ENCODE data around the gene NEDD8. TPM values are rescaled to one million over a fixed set of nuclear protein-coding genes. Genes with fewer than 3 reads are reported as not detected.
A peak's percentile ranks its signal among the peaks of the same experiment; 100 is the strongest.

Gene NEDD8
- total RNA-seq, 1 donor from 2014 or later: 154 TPM

DNA sequence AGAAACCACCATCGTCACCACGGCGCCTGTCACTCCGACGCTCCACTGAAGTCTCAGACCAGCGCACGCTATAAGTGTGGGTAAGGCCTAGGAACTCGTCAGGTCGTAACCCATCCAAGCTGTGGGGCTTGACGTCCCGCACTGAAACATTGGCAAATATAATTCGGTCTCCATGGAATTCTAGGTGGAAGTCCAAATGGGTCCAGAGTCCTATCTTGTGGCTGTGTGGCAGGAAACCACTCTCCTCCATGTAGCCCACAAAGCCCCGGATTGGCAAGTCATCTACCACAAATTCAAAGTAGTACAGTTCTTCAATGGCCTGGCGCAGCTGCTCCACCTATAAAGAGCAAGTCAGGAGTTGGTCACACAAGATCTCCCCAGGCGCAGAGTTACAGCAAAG is 39.2 kb downstream of the NEDD8 start:
- no peak for DNase-seq (ENCODE audit: low spot score)
- TF ChIP-seq, protein P1, sequence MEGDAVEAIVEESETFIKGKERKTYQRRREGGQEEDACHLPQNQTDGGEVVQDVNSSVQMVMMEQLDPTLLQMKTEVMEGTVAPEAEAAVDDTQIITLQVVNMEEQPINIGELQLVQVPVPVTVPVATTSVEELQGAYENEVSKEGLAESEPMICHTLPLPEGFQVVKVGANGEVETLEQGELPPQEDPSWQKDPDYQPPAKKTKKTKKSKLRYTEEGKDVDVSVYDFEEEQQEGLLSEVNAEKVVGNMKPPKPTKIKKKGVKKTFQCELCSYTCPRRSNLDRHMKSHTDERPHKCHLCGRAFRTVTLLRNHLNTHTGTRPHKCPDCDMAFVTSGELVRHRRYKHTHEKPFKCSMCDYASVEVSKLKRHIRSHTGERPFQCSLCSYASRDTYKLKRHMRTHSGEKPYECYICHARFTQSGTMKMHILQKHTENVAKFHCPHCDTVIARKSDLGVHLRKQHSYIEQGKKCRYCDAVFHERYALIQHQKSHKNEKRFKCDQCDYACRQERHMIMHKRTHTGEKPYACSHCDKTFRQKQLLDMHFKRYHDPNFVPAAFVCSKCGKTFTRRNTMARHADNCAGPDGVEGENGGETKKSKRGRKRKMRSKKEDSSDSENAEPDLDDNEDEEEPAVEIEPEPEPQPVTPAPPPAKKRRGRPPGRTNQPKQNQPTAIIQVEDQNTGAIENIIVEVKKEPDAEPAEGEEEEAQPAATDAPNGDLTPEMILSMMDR (IDR thresholded peaks at IDR 0.05; ENCODE audit: unreplicated experiment): no peak
- H3K27ac Mint-ChIP-seq (ENCODE audit: unreplicated experiment): no peak overlapping the region
- H3K36me3 Mint-ChIP-seq (ENCODE audit: low read depth, unreplicated experiment): peaks cover 38% of the 10 kb centered on the region
- H3K27me3 Mint-ChIP-seq (ENCODE audit: unreplicated experiment): peaks cover 23% of the 10 kb centered on the region
- H3K9me3 Mint-ChIP-seq (ENCODE audit: unreplicated experiment): no peaks in the 10 kb centered on the region
- H3K4me3 Mint-ChIP-seq (ENCODE audit: unreplicated experiment): peak overlapping the region; percentile 39
- peaks cover 28% of the 10 kb centered on the region for H3K4me1 Mint-ChIP-seq (ENCODE audit: unreplicated experiment)

DNA sequence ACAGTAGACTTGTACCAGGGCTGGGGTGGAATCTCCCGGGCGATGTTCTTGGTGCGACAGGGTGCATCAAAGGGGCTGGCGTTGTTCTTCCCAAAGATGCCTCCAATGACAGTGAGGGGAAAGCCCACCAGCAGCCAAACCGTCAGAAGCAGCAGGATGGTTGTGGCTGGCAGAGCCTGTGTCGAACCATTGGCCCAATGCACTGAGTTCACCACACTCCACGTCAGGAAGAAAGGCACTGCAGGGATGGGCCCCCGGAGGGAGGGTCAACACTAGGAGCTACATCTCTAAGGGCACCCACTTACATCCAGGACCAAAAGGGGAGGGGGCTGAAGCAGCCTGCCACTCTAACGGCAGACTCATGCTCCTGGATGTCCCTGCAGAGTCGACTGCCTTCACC is 41.8 kb downstream of the NEDD8 start:
- H3K27ac Mint-ChIP-seq (ENCODE audit: unreplicated experiment): no peak overlapping the region
- no peaks in the 10 kb centered on the region for H3K9me3 Mint-ChIP-seq (ENCODE audit: unreplicated experiment)
- H3K4me3 Mint-ChIP-seq (ENCODE audit: unreplicated experiment): no peak overlapping the region
- H3K4me1 Mint-ChIP-seq (ENCODE audit: unreplicated experiment): peaks cover 22% of the 10 kb centered on the region
- H3K27me3 Mint-ChIP-seq (ENCODE audit: unreplicated experiment): peaks cover 28% of the 10 kb centered on the region
- DNase-seq (ENCODE audit: low spot score): no peak
- TF ChIP-seq, protein P1 (IDR thresholded peaks at IDR 0.05; ENCODE audit: unreplicated experiment): no peak
- H3K36me3 Mint-ChIP-seq (ENCODE audit: low read depth, unreplicated experiment): peaks cover 38% of the 10 kb centered on the region

DNA sequence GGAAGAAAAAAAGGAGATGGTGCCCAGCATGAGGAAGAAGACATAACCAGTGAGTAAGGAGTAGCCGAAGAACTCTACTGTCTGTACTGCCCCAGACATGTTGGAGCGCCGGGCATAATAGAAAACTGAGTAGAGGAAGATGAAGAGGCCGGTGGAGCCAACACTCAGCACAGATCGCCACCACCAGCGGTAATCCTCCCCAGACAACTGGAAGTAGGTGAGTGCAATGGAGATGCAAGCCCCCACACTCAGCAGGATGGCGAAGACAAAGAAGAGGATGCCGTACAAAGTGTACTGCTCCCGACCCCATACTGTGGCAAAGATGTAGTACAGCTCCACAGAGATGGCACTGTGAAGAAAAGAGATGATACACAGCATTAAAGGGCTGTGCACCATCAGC is 42.7 kb downstream of the NEDD8 start:
- TF ChIP-seq, protein P1 (IDR thresholded peaks at IDR 0.05; ENCODE audit: unreplicated experiment): no peak
- peak overlapping the region; percentile 27 for H3K4me3 Mint-ChIP-seq (ENCODE audit: unreplicated experiment)
- H3K36me3 Mint-ChIP-seq (ENCODE audit: low read depth, unreplicated experiment): peaks cover 38% of the 10 kb centered on the region
- no peaks in the 10 kb centered on the region for H3K9me3 Mint-ChIP-seq (ENCODE audit: unreplicated experiment)
- peaks cover 26% of the 10 kb centered on the region for H3K27me3 Mint-ChIP-seq (ENCODE audit: unreplicated experiment)
- H3K27ac Mint-ChIP-seq (ENCODE audit: unreplicated experiment): peak overlapping the region; percentile 79
- no peak for DNase-seq (ENCODE audit: low spot score)
- peaks cover 17% of the 10 kb centered on the region for H3K4me1 Mint-ChIP-seq (ENCODE audit: unreplicated experiment)

DNA sequence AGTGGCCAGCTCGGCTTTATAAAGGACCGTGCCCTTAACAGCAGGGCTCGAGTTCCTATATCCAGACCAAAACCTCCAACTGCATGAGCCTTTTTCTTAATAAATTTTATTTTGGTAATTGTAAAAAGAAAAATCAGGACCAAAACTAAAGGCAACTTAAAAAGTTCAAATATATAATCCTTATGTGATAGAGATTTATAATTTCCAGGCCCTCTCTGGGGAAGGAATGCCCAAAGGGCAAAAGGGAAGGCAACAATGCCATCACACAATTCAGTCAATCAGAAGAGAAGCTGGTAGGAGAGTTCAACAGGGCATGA is 43.1 kb downstream of the NEDD8 start:
- TF ChIP-seq, protein P1 (IDR thresholded peaks at IDR 0.05; ENCODE audit: unreplicated experiment): no peak
- no peak for DNase-seq (ENCODE audit: low spot score)
- peaks cover 24% of the 10 kb centered on the region for H3K27me3 Mint-ChIP-seq (ENCODE audit: unreplicated experiment)
- H3K4me1 Mint-ChIP-seq (ENCODE audit: unreplicated experiment): peaks cover 13% of the 10 kb centered on the region
- H3K9me3 Mint-ChIP-seq (ENCODE audit: unreplicated experiment): no peaks in the 10 kb centered on the region
- peak overlapping the region; percentile 90 for H3K4me3 Mint-ChIP-seq (ENCODE audit: unreplicated experiment)
- H3K36me3 Mint-ChIP-seq (ENCODE audit: low read depth, unreplicated experiment): peaks cover 33% of the 10 kb centered on the region
- H3K27ac Mint-ChIP-seq (ENCODE audit: unreplicated experiment): peak overlapping the region; percentile 79

DNA sequence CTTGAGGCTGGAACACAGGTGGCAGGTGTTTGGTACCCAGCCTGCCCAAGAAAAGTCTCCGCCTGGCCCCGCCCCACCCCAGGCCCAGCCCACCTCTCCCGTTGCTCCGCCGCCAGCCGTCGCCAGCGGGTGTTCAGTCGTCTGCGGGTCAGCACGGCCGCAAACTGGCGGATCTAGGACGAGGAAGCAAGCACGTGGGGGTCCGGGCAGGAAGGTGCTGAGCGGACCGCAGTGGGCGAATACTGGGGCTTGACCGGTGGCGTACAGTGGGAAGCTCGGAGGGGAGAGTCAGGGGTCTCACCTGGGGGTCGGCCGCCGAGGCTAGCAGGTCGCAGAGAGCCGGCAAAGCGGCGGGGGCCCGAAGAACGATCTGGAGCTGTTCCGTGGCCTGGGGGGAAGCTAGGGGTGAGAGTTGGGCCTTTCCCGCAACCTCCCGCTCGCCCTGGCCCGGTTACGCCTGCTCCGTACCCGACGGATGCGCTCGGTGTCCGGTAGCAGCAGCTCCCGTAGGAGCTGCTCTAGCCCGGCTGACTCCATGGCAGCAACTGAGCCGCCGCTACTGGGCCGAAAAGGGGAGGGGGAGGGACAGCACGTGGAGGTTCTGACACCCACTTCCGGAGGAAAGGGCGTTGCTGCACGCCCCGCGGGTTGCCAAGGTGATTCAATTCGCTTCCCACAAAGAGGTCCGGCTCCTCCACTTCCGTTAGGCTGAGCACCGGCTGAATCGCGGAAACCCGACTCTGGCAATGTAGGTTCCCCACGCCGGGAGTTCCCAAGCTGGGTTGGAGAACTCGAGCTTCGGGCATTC is 43.7 kb downstream of the NEDD8 start, which contains the start of gene IPO4:
Gene IPO4, minus strand, starts transcription at position 566 of the 808 bp plus-strand sequence. Its CDS starts 29 bp downstream, at position 537.
- DNase-seq (ENCODE audit: low spot score): peak; percentile 88
- Mint-ChIP-seq H3K27ac (ENCODE audit: unreplicated experiment) (peak within 1 kb of the TSS; percentile 79), H3K9me3 (ENCODE audit: unreplicated experiment) (no peaks in the 10 kb centered on the region), H3K36me3 (ENCODE audit: low read depth, unreplicated experiment) (peaks cover 34% of the 10 kb centered on the region), H3K27me3 (ENCODE audit: unreplicated experiment) (peaks cover 24% of the 10 kb centered on the region), H3K4me1 (ENCODE audit: unreplicated experiment) (peaks cover 11% of the 10 kb centered on the region), H3K4me3 (ENCODE audit: unreplicated experiment) (peak within 1 kb of the TSS; percentile 90)
- TF ChIP-seq, protein P1 (IDR thresholded peaks at IDR 0.05; ENCODE audit: unreplicated experiment): no peak

Data from endothelial cell (in vitro differentiated cells).